ENCODE results near the gene GRIFIN.

Gene GRIFIN

DNA sequence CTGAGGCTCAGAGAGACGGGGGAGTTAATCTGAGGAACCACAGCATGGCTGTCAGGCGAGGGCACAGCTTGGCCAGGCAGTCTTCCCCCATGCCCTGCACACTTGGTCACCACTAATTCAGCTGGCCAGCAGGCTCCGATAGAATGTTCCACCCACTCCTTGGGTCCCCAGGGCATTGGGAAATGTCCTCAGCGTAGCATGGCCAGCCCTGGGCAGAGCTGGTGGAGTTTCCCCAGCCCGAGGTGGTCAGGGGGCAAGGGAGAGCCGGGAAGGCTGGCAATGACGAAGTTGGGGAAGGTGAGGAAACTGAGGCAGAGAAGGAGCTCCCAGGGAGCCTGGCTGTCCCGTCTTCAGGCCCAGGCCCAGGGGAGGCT is 12.1 kb upstream of the GRIFIN start:
- Histone ChIP-seq H3K27ac (ENCODE audit: insufficient read depth, low read length, poor library complexity, severe bottlenecking) (no peak overlapping the region), H3K36me3 (ENCODE audit: control insufficient read depth, insufficient read depth, low read length) (no peaks in the 10 kb centered on the region), H3K4me1 (ENCODE audit: control insufficient read depth, insufficient read depth, low read length, poor library complexity, severe bottlenecking) (no peaks in the 10 kb centered on the region), H3K4me3 (ENCODE audit: insufficient read depth, low read depth, low read length, poor library complexity, severe bottlenecking) (no peak overlapping the region), H3K9me3 (ENCODE audit: control insufficient read depth, low read length) (no peaks in the 10 kb centered on the region), H3K27me3 (replicated peaks; ENCODE audit: control insufficient read depth, insufficient read depth, low read length, poor library complexity, severe bottlenecking) (no peaks in the 10 kb centered on the region)
- DNase-seq: no peak

DNA sequence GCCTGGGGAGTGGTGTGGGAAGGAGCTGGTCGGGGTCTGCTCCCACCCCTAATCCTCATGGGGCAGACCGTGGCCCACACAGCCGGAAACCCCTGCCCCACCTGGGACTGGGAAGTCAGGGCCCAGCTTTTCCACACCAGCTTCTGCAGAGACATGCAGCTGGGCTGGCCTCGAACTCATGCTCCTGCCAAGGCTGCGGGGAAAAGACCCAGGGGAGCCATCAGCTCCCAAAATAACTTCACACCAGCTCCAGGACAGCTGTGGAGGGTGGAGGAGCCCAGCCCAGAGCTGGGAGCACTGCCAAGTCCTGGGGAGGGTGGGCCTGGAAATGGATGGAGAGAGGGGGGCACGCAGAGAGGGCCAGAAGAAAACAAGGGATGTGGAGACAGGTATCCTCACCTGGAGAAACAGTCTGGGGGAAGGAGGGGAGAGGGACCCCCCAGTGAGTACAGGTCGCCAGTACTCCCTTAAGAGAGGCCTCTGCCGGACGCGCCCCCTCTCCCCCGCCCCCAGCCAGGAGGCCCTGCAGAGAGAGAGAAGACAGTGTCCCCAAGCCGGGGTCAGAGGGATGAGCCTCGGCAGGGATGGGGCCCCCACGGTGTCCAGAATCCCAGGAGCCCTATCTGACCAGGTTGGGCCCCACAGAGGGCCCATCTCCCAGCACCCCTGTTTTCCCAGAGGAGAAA is 11.5 kb upstream of the GRIFIN start:
- DNase-seq: no peak
- H3K27me3 ChIP-seq (replicated peaks; ENCODE audit: control insufficient read depth, insufficient read depth, low read length, poor library complexity, severe bottlenecking): no peaks in the 10 kb centered on the region
- H3K9me3 ChIP-seq (ENCODE audit: control insufficient read depth, low read length): peaks cover 4% of the 10 kb centered on the region
- no peaks in the 10 kb centered on the region for H3K4me1 ChIP-seq (ENCODE audit: control insufficient read depth, insufficient read depth, low read length, poor library complexity, severe bottlenecking)
- H3K4me3 ChIP-seq (ENCODE audit: insufficient read depth, low read depth, low read length, poor library complexity, severe bottlenecking): no peak overlapping the region
- no peaks in the 10 kb centered on the region for H3K36me3 ChIP-seq (ENCODE audit: control insufficient read depth, insufficient read depth, low read length)
- no peak overlapping the region for H3K27ac ChIP-seq (ENCODE audit: insufficient read depth, low read length, poor library complexity, severe bottlenecking)

- Histone ChIP-seq H3K4me3 (ENCODE audit: insufficient read depth, low read depth, low read length, poor library complexity, severe bottlenecking) (no peak overlapping the region), H3K36me3 (ENCODE audit: control insufficient read depth, insufficient read depth, low read length) (no peaks in the 10 kb centered on the region), H3K4me1 (ENCODE audit: control insufficient read depth, insufficient read depth, low read length, poor library complexity, severe bottlenecking) (no peaks in the 10 kb centered on the region), H3K27ac (ENCODE audit: insufficient read depth, low read length, poor library complexity, severe bottlenecking) (no peak overlapping the region), H3K9me3 (ENCODE audit: control insufficient read depth, low read length) (peaks cover 5% of the 10 kb centered on the region), H3K27me3 (replicated peaks; ENCODE audit: control insufficient read depth, insufficient read depth, low read length, poor library complexity, severe bottlenecking) (no peaks in the 10 kb centered on the region)
- DNase-seq: no peak
These were observed 8.7 kb upstream of the GRIFIN start for GRCh38 chr7:2484868-2485267.

GRCh38 chr7:2483494-2483893 is 7.3 kb upstream of the GRIFIN start:
- Histone ChIP-seq H3K9me3 (ENCODE audit: control insufficient read depth, low read length) (peaks cover 5% of the 10 kb centered on the region), H3K36me3 (ENCODE audit: control insufficient read depth, insufficient read depth, low read length) (no peaks in the 10 kb centered on the region), H3K27ac (ENCODE audit: insufficient read depth, low read length, poor library complexity, severe bottlenecking) (no peak overlapping the region), H3K27me3 (replicated peaks; ENCODE audit: control insufficient read depth, insufficient read depth, low read length, poor library complexity, severe bottlenecking) (no peaks in the 10 kb centered on the region), H3K4me1 (ENCODE audit: control insufficient read depth, insufficient read depth, low read length, poor library complexity, severe bottlenecking) (peaks cover under 1% of the 10 kb centered on the region), H3K4me3 (ENCODE audit: insufficient read depth, low read depth, low read length, poor library complexity, severe bottlenecking) (no peak overlapping the region)
- no peak for DNase-seq

DNA sequence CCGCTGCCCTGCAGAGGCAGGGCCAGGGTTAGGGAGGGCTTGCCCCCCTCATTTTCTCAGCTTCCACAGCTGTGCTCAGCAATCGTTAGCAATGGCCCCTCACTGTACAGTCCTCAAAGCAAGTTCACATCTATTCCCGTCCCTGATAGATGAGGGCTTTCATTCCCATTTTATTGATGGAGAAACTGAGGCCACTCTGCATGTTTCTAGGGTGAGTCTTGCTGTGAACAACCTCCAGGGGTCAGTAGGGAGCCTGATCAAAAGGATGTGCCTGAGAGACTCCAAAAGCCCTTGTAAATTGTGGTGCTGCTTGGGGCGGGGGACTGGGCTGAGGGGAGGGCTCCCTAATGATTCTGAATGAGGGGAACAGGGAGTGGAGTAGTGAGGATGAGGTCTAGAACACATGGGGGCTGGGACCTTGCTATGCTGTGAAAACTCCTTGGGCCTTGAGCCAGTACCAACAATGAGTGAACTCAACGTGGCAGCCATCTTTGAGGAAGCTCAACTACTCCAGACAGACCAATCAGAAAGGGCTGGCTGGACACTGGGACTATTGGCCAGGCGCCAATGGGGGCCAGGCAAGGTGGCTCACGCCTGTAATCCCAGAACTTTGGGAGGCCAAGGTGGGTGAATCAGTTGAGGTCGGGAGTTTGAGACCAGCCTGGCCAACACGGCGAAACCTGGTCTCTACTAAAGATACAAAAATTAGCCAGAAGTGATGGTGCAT is 6.7 kb upstream of the GRIFIN start:
- Histone ChIP-seq H3K4me3 (ENCODE audit: insufficient read depth, low read depth, low read length, poor library complexity, severe bottlenecking) (no peak overlapping the region), H3K27me3 (replicated peaks; ENCODE audit: control insufficient read depth, insufficient read depth, low read length, poor library complexity, severe bottlenecking) (no peaks in the 10 kb centered on the region), H3K27ac (ENCODE audit: insufficient read depth, low read length, poor library complexity, severe bottlenecking) (no peak overlapping the region), H3K9me3 (ENCODE audit: control insufficient read depth, low read length) (peaks cover 5% of the 10 kb centered on the region), H3K36me3 (ENCODE audit: control insufficient read depth, insufficient read depth, low read length) (no peaks in the 10 kb centered on the region), H3K4me1 (ENCODE audit: control insufficient read depth, insufficient read depth, low read length, poor library complexity, severe bottlenecking) (peaks cover 6% of the 10 kb centered on the region)
- DNase-seq: no peak

DNA sequence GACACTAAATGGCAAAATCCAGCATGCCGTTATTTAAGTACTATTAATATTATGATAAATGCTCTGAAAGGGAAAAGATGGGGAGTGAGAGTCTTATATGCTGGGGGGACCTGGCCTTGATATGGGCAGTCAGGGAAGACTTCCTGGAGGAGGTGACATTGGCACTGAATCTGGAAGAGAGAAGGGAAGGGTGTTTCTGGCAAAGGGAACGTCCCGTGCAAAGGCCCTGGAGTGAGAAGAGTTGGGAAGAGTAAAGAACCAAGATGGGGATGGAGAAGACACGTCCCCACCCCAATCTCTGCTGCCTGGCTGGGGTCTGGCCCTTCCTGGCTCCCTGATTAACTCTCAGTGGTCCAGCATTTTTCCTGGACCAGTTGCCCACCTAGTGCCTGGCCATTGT is 5.0 kb upstream of the GRIFIN start:
- Histone ChIP-seq H3K4me3 (ENCODE audit: insufficient read depth, low read depth, low read length, poor library complexity, severe bottlenecking) (no peak overlapping the region), H3K36me3 (ENCODE audit: control insufficient read depth, insufficient read depth, low read length) (no peaks in the 10 kb centered on the region), H3K27me3 (replicated peaks; ENCODE audit: control insufficient read depth, insufficient read depth, low read length, poor library complexity, severe bottlenecking) (no peaks in the 10 kb centered on the region), H3K27ac (ENCODE audit: insufficient read depth, low read length, poor library complexity, severe bottlenecking) (no peak overlapping the region), H3K9me3 (ENCODE audit: control insufficient read depth, low read length) (peaks cover 5% of the 10 kb centered on the region), H3K4me1 (ENCODE audit: control insufficient read depth, insufficient read depth, low read length, poor library complexity, severe bottlenecking) (peaks cover 14% of the 10 kb centered on the region)
- no peak for DNase-seq

DNA sequence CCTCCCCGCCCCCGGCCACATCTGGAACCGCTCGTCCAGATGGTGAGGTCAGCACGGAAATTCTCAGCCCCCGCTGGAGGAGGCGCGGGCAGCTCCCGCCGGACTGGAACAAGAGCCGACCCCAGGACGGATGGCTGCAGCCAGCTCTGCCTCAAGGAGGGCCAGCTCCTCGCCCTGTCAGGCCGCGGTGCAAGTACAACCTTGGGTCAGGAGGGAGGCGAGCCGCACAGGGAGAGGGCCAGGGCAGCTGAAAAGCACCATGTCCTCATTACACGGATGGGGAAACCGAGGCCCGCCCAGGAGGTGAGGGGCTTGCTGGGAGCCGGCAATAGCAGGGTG is 3.8 kb upstream of the GRIFIN start:
- Histone ChIP-seq H3K9me3 (ENCODE audit: control insufficient read depth, low read length) (peaks cover 5% of the 10 kb centered on the region), H3K4me3 (ENCODE audit: insufficient read depth, low read depth, low read length, poor library complexity, severe bottlenecking) (no peak overlapping the region), H3K36me3 (ENCODE audit: control insufficient read depth, insufficient read depth, low read length) (no peaks in the 10 kb centered on the region), H3K27ac (ENCODE audit: insufficient read depth, low read length, poor library complexity, severe bottlenecking) (no peak overlapping the region), H3K27me3 (replicated peaks; ENCODE audit: control insufficient read depth, insufficient read depth, low read length, poor library complexity, severe bottlenecking) (no peaks in the 10 kb centered on the region), H3K4me1 (ENCODE audit: control insufficient read depth, insufficient read depth, low read length, poor library complexity, severe bottlenecking) (peaks cover 14% of the 10 kb centered on the region)
- no peak for DNase-seq

- Histone ChIP-seq H3K27me3 (replicated peaks; ENCODE audit: control insufficient read depth, insufficient read depth, low read length, poor library complexity, severe bottlenecking) (no peaks in the 10 kb centered on the region), H3K4me1 (ENCODE audit: control insufficient read depth, insufficient read depth, low read length, poor library complexity, severe bottlenecking) (peaks cover 14% of the 10 kb centered on the region), H3K9me3 (ENCODE audit: control insufficient read depth, low read length) (peaks cover 5% of the 10 kb centered on the region), H3K4me3 (ENCODE audit: insufficient read depth, low read depth, low read length, poor library complexity, severe bottlenecking) (no peak overlapping the region), H3K27ac (ENCODE audit: insufficient read depth, low read length, poor library complexity, severe bottlenecking) (no peak overlapping the region), H3K36me3 (ENCODE audit: control insufficient read depth, insufficient read depth, low read length) (no peaks in the 10 kb centered on the region)
- no peak for DNase-seq
These were observed 3.3 kb upstream of the GRIFIN start for GRCh38 chr7:2479276-2480069.

GRCh38 chr7:2478800-2479199 is 2.6 kb upstream of the GRIFIN start:
- Histone ChIP-seq H3K4me3 (ENCODE audit: insufficient read depth, low read depth, low read length, poor library complexity, severe bottlenecking) (no peak overlapping the region), H3K36me3 (ENCODE audit: control insufficient read depth, insufficient read depth, low read length) (no peaks in the 10 kb centered on the region), H3K9me3 (ENCODE audit: control insufficient read depth, low read length) (peaks cover 5% of the 10 kb centered on the region), H3K27me3 (replicated peaks; ENCODE audit: control insufficient read depth, insufficient read depth, low read length, poor library complexity, severe bottlenecking) (no peaks in the 10 kb centered on the region), H3K27ac (ENCODE audit: insufficient read depth, low read length, poor library complexity, severe bottlenecking) (no peak overlapping the region), H3K4me1 (ENCODE audit: control insufficient read depth, insufficient read depth, low read length, poor library complexity, severe bottlenecking) (peaks cover 14% of the 10 kb centered on the region)
- DNase-seq: no peak

DNA sequence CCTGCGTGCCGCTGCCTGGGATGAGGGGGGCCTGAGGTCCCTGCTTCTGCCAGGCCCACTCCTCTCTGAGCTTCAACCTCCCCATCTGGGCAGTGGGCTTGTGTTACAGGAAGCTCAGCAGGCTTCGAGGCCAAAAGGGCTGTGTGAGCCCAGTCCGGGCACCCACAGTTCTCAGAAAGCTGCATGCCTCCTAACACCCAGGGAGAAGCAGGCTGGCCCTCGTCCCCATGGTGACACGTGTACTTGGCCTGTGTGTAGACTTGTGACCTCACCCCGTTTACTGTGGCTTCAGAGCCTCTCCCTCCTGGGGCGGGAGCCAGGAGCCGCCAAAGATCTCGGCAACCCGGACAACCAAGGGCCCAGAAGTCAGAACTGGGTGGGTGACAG is 2.2 kb upstream of the GRIFIN start:
- peaks cover 14% of the 10 kb centered on the region for H3K4me1 ChIP-seq (ENCODE audit: control insufficient read depth, insufficient read depth, low read length, poor library complexity, severe bottlenecking)
- peaks cover 5% of the 10 kb centered on the region for H3K9me3 ChIP-seq (ENCODE audit: control insufficient read depth, low read length)
- no peaks in the 10 kb centered on the region for H3K36me3 ChIP-seq (ENCODE audit: control insufficient read depth, insufficient read depth, low read length)
- no peak overlapping the region for H3K4me3 ChIP-seq (ENCODE audit: insufficient read depth, low read depth, low read length, poor library complexity, severe bottlenecking)
- H3K27me3 ChIP-seq (replicated peaks; ENCODE audit: control insufficient read depth, insufficient read depth, low read length, poor library complexity, severe bottlenecking): no peaks in the 10 kb centered on the region
- no peak overlapping the region for H3K27ac ChIP-seq (ENCODE audit: insufficient read depth, low read length, poor library complexity, severe bottlenecking)
- DNase-seq: no peak
